Endodermal cell (in vitro differentiated cells): ENCODE measurements around the gene DGKQ. TPM values are rescaled to one million over a fixed set of nuclear protein-coding genes. Genes with fewer than 3 reads are reported as not detected.

Source experiments
- DNase-seq: peaks from one replicate; pipeline ENCODE4 v3.0.0-alpha.2; 2017
- H3K27ac ChIP-seq: 2 replicates; pipeline ENCODE4 v1.5.1; 2013; ENCODE audit warnings: mild to moderate bottlenecking, low read depth, low read length, moderate library complexity
- H3K27me3 ChIP-seq: 2 replicates; pipeline ENCODE4 v1.6.1; 2013; ENCODE audit warnings: mild to moderate bottlenecking, low read length, moderate library complexity; ENCODE audit not compliant: insufficient read depth, control insufficient read depth, poor library complexity, severe bottlenecking
- H3K36me3 ChIP-seq: 2 replicates; pipeline ENCODE4 v1.7.0; 2013; ENCODE audit warnings: mild to moderate bottlenecking, low read length, moderate library complexity; ENCODE audit not compliant: control insufficient read depth, insufficient read depth
- H3K4me1 ChIP-seq: one replicate; pipeline ENCODE4 v1.7.0; 2013; ENCODE audit warnings: low read length; ENCODE audit not compliant: control insufficient read depth, insufficient read depth
- H3K4me3 ChIP-seq: 2 replicates; pipeline ENCODE4 v1.5.1; 2013; ENCODE audit warnings: mild to moderate bottlenecking, low read length, moderate library complexity
- H3K9ac ChIP-seq: 2 replicates; pipeline ENCODE4 v1.6.1; 2013; ENCODE audit warnings: mild to moderate bottlenecking, low read length, moderate library complexity; ENCODE audit not compliant: poor library complexity, severe bottlenecking; ENCODE audit errors: extremely low read depth
- H3K9me3 ChIP-seq: 2 replicates; pipeline ENCODE4 v1.6.1; 2013; ENCODE audit warnings: mild to moderate bottlenecking, low read length, moderate library complexity; ENCODE audit not compliant: control insufficient read depth
- H3K27ac Mint-ChIP-seq: 2 replicates; pipeline ENCODE4 v1.8.0; 2020; ENCODE audit warnings: mixed read lengths
- H3K27me3 Mint-ChIP-seq: 2 replicates; pipeline ENCODE4 v1.8.0; 2021; ENCODE audit warnings: mild to moderate bottlenecking, mixed read lengths; ENCODE audit not compliant: insufficient read depth
- H3K36me3 Mint-ChIP-seq: 2 replicates; pipeline ENCODE4 v1.8.0; 2020; ENCODE audit warnings: low read depth, mixed read lengths
- H3K4me1 Mint-ChIP-seq: 2 replicates; pipeline ENCODE4 v1.8.0; 2020; ENCODE audit warnings: mixed read lengths
- H3K4me3 Mint-ChIP-seq: 2 replicates; pipeline ENCODE4 v1.8.0; 2020; ENCODE audit warnings: mild to moderate bottlenecking, moderate library complexity, mixed read lengths
- H3K9me3 Mint-ChIP-seq: 2 replicates; pipeline ENCODE4 v1.8.0; 2020; ENCODE audit warnings: mild to moderate bottlenecking, mixed read lengths
- CTCF ChIP-seq: fragments of 200-600 bp; sonication (generic); conservative IDR thresholded peaks from 2 replicates; pipeline ENCODE4 v1.5.0; 2021; ENCODE audit warnings: antibody characterized with exemption, mild to moderate bottlenecking
- WGBS, 2 experiments: methylation state at CpG; one replicate each; pipeline versions ENCODE4 v1.1.5 to v1.1.7; 2013; ENCODE audit warnings: missing lambda C conversion rate in 2 of 2, mixed read lengths in 1 of 2; ENCODE audit not compliant: insufficient coverage in 1 of 2, insufficient read length in 1 of 2; 5-methylcytosine and 5-hydroxymethylcytosine counted together
- total RNA-seq, 2 donors: library from RNA; stranded (reverse); fragmentation: NEBNext Ultra II Directional in 1 of 2; extraction: Animal tissue kit (Norgen Biotek cat#: 25700) in 1 of 2; gene quantifications; 2 replicates in 1 of 2; 3 replicates in 1 of 2; pipeline ENCODE4 v1.2.1, GENCODE V29; 2021

DGKQ gene
- total RNA-seq, 2 donors from 2014 or later, result 26.3 to 31.1 TPM

- no peak overlapping the region for H3K4me3 ChIP-seq
- no peaks in the 10 kb centered on the region for H3K9me3 Mint-ChIP-seq
- H3K4me1 ChIP-seq, result no peaks in the 10 kb centered on the region
- no peak overlapping the region for H3K9ac ChIP-seq
- no peak overlapping the region for H3K4me3 Mint-ChIP-seq
- peaks cover 7% of the 10 kb centered on the region for H3K27me3 Mint-ChIP-seq
- no peak overlapping the region for H3K27ac ChIP-seq
- peaks cover 10% of the 10 kb centered on the region for H3K36me3 Mint-ChIP-seq
- H3K27ac Mint-ChIP-seq, result no peak overlapping the region
- peaks cover 5% of the 10 kb centered on the region for H3K4me1 Mint-ChIP-seq
- H3K36me3 ChIP-seq, result no peaks in the 10 kb centered on the region
- DNase-seq, result no peak
- H3K9me3 ChIP-seq, result no peaks in the 10 kb centered on the region
- TF ChIP-seq CTCF, result no peak
- 91 to 97% methylated on average over 8 to 21 of the region's 21 CpGs for WGBS, 2 experiments
- no peaks in the 10 kb centered on the region for H3K27me3 ChIP-seq
Measured at GRCh38 chr4:965766-966134, 7.6 kb downstream of the DGKQ start.

- H3K36me3 ChIP-seq, result no peaks in the 10 kb centered on the region
- WGBS, 2 experiments, result 92 to 93% methylated on average over 12 to 26 of the region's 26 CpGs
- no peak overlapping the region for H3K4me3 ChIP-seq
- H3K4me1 Mint-ChIP-seq, result no peaks in the 10 kb centered on the region
- no peak overlapping the region for H3K9ac ChIP-seq
- H3K27ac ChIP-seq, result no peak overlapping the region
- no peak overlapping the region for H3K4me3 Mint-ChIP-seq
- no peak overlapping the region for H3K27ac Mint-ChIP-seq
- H3K9me3 ChIP-seq, result no peaks in the 10 kb centered on the region
- no peak for DNase-seq
- H3K9me3 Mint-ChIP-seq, result no peaks in the 10 kb centered on the region
- H3K27me3 Mint-ChIP-seq, result peaks cover 4% of the 10 kb centered on the region
- no peaks in the 10 kb centered on the region for H3K4me1 ChIP-seq
- peaks cover 10% of the 10 kb centered on the region for H3K36me3 Mint-ChIP-seq
- TF ChIP-seq CTCF, result no peak
- H3K27me3 ChIP-seq, result no peaks in the 10 kb centered on the region
Measured at GRCh38 chr4:965048-965765, 8.2 kb downstream of the DGKQ start.

- peaks cover 4% of the 10 kb centered on the region for H3K27me3 Mint-ChIP-seq
- no peaks in the 10 kb centered on the region for H3K9me3 ChIP-seq
- peaks cover 10% of the 10 kb centered on the region for H3K36me3 Mint-ChIP-seq
- no peak overlapping the region for H3K27ac ChIP-seq
- H3K27ac Mint-ChIP-seq, result no peak overlapping the region
- H3K4me3 Mint-ChIP-seq, result no peak overlapping the region
- no peaks in the 10 kb centered on the region for H3K4me1 Mint-ChIP-seq
- H3K9ac ChIP-seq, result no peak overlapping the region
- no peak for TF ChIP-seq CTCF
- no peaks in the 10 kb centered on the region for H3K4me1 ChIP-seq
- H3K36me3 ChIP-seq, result no peaks in the 10 kb centered on the region
- WGBS, 2 experiments, result 93 to 95% methylated on average over 14 to 23 of the region's 23 CpGs
- no peaks in the 10 kb centered on the region for H3K9me3 Mint-ChIP-seq
- DNase-seq, result peak; percentile 41
- no peak overlapping the region for H3K4me3 ChIP-seq
- H3K27me3 ChIP-seq, result no peaks in the 10 kb centered on the region
Measured at GRCh38 chr4:964346-965025, 8.9 kb downstream of the DGKQ start.
